GM12872 (cell line): ENCODE measurements around the gene PAQR4.

Experiments
- TF ChIP-seq, protein P1 (sequence below): IDR thresholded peaks from 3 replicates; pipeline ENCODE4 v1.5.1; 2011; ENCODE audit warnings: low read depth, mild to moderate bottlenecking, low read length, moderate library complexity; ENCODE audit not compliant: insufficient read depth

The PAQR4 gene

DNA sequence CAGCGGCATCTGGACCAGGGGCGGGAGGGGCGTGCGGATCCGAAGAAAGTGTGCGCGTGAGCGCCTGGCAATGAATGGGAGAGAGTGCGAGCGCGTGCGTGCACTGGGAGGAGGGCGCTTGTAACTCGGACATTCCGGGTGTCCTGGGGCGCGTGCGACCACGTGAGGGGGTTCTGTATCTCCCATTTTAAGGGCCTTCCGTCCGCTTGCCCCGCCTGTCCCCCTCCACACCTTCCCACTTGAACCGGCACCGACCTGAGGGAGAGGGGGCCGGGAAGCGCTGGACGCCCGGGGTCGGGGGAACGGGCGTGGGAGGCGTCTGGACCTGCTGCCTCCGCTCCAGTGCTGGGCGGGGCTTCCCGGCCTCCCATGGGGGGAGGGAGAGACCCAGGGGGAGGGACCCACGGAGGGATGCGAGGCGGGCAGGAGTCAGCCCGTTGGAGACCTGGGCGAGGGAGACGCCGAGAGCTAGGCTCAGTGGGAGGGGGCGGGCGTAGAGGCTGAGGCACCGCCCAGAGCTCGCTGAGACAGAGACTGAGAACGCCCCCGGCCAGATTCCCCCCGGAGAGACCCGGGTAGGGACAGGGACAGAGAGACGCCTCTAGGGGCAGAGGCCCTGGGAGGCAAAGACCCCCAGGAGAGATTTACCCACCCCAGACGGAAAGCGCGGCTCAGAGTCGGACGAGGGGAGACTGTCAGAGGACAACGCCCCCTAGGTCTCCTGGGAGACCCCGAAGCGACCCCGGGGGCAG, 5.2 kb upstream of the PAQR4 start, which contains the start of gene KREMEN2:
TSS of gene KREMEN2 (plus strand) at position 553 of the 752 bp plus-strand sequence. CDS start 246 bp downstream, outside the sequence.
- TF ChIP-seq, protein P1, sequence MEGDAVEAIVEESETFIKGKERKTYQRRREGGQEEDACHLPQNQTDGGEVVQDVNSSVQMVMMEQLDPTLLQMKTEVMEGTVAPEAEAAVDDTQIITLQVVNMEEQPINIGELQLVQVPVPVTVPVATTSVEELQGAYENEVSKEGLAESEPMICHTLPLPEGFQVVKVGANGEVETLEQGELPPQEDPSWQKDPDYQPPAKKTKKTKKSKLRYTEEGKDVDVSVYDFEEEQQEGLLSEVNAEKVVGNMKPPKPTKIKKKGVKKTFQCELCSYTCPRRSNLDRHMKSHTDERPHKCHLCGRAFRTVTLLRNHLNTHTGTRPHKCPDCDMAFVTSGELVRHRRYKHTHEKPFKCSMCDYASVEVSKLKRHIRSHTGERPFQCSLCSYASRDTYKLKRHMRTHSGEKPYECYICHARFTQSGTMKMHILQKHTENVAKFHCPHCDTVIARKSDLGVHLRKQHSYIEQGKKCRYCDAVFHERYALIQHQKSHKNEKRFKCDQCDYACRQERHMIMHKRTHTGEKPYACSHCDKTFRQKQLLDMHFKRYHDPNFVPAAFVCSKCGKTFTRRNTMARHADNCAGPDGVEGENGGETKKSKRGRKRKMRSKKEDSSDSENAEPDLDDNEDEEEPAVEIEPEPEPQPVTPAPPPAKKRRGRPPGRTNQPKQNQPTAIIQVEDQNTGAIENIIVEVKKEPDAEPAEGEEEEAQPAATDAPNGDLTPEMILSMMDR: 0 out of 3 replicates have a peak, but pooled peaks have one; percentile 19

GRCh38 chr16:2964475-2965336, 4.4 kb upstream of the PAQR4 start:
- TF ChIP-seq, protein P1: no peak

GRCh38 chr16:2966043-2966807, 2.9 kb upstream of the PAQR4 start:
- TF ChIP-seq, protein P1: no peak

DNA sequence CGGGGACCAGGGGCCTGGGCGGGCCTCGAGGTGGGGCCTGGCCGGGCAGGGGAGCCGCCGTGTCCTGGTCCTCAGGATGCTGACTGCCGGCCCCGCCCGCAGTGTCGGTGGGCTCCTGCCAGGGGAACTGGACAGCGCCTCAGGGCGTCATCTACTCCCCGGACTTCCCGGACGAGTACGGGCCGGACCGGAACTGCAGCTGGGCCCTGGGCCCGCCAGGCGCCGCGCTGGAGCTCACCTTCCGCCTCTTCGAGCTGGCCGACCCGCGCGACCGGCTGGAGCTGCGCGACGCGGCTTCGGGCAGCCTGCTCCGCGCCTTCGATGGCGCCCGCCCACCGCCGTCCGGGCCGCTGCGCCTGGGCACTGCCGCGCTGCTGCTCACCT, 2.3 kb upstream of the PAQR4 start:
- TF ChIP-seq, protein P1: no peak

- TF ChIP-seq, protein P1: no peak
Observed at GRCh38 chr16:2967211-2967631, 1.9 kb upstream of the PAQR4 start.

- TF ChIP-seq, protein P1: no peak
Observed at GRCh38 chr16:2967721-2968161, 1.4 kb upstream of the PAQR4 start.

DNA sequence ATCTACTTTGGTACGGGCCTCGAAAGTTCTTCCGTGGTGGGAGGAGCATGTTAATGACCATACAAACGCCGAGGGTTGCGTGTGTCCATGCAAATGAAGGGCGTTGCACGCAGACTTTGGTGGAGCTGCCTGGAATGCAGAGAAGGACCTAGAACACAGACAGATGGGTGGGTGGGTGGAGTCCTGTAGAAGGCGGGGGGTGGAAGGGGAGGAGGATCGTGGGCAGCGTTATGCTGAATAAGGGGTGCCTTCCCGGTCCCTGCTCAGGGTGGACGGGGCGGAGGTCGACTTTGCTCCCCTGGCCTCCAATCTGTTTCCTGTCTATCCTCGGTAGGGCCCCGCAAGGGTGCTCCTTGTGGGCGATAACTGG, 795 bp upstream of the PAQR4 start:
- TF ChIP-seq, protein P1: no peak
